Activated CD8-positive, alpha-beta memory T cell treated with anti-CD3 and anti-CD28 coated beads, Interleukin-2, amount 50 U/mL, for 24 hours (primary cell): Measurements from ENCODE around the gene C16orf89.
A peak's percentile ranks its signal among the peaks of the same experiment; 100 is the strongest.
"Not testable (repeated sequence)": the region's sequence is repeated elsewhere in the genome, so short reads cannot be mapped to it uniquely, and the experiment has no call there.

ENCODE experiments used
- DNase-seq: peaks from one replicate; pipeline ENCODE4 v3.0.0-alpha.2; 2020; ENCODE audit errors: extremely low read depth

The C16orf89 gene

GRCh38 chr16:5084802-5085201, 19.0 kb upstream of the C16orf89 start:
- not testable (repeated sequence) for DNase-seq

DNA sequence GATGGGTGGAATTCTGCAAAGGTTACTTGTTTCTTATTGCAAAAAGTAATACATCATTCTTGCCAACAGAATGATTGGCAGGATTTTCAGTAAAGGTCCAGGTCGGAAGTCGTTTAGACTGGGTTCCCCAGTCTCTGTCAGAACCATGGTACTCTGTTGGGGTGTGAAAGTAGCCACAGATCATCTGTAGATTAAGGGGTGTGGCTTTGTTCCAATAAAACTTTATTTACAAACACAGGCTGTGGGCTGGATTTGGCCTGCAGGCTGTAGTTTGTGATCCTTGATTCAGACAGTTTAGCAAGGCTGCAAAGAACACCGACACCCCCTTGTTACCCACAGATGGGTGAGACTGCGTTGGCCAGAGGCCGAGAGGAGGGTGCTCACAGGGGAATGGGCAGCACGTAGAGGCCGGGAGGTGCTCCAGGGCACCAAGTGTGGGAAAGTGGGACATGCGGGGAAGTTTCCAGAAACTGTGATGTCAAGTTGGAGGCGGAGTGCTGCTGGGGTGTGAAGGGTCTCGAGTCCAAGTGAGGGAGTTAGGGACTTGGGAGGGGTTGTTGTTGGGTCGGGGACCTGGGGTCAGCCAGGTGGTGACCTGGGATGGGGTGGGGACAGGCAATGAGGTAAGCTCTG, 18.5 kb upstream of the C16orf89 start:
- DNase-seq: not testable (repeated sequence)

GRCh38 chr16:5083646-5084045, 17.9 kb upstream of the C16orf89 start:
- not testable (repeated sequence) for DNase-seq

GRCh38 chr16:5080996-5081395, 15.2 kb upstream of the C16orf89 start:
- not testable (repeated sequence) for DNase-seq

GRCh38 chr16:5080461-5080860, 14.7 kb upstream of the C16orf89 start:
- DNase-seq: not testable (repeated sequence)

GRCh38 chr16:5078626-5079025, 12.9 kb upstream of the C16orf89 start:
- DNase-seq: no peak

DNA sequence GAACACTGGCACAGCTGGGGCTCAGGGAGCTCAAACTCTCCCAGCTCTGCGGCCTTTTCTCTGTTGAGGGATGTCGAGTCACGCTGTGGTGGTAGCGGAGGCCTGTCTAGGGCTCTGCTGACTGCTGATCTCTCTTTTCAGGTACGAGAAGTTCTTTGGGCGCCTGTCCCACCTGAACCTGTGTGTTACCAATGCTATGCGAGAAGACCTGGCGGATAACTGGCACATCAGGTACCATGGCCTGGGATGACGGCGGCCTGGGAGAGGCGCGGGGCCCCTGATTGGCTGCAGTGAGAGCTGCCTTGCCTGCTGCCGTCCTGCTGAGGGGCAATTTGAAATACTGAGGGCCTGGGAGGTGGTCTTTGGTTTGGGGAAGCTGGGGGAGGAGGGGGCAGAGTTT, 11.5 kb upstream of the C16orf89 start:
- no peak for DNase-seq

DNA sequence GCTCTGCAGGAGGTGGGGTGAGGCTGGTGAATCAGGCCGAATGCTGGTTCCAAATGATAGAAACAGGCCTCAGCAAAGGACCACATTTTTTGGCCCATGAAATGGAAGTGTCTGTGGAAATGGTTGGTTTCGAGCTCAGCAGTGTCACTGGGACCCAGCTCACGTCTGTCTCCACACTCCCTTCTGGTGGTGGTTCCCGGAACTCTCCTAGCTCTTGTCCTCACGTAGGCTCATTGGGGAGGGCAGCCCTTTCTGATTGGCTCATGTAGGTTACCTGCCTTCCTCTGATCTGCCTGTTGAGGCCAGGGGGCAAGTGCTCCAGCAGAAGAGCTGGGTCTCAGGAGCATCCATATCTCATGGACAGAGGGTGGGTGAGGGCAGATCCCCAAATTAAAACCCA, 9.9 kb upstream of the C16orf89 start:
- no peak for DNase-seq

- not testable (repeated sequence) for DNase-seq
Observed at GRCh38 chr16:5073771-5074170, 8.0 kb upstream of the C16orf89 start.

GRCh38 chr16:5073279-5073629, 7.5 kb upstream of the C16orf89 start:
- DNase-seq: no peak

DNA sequence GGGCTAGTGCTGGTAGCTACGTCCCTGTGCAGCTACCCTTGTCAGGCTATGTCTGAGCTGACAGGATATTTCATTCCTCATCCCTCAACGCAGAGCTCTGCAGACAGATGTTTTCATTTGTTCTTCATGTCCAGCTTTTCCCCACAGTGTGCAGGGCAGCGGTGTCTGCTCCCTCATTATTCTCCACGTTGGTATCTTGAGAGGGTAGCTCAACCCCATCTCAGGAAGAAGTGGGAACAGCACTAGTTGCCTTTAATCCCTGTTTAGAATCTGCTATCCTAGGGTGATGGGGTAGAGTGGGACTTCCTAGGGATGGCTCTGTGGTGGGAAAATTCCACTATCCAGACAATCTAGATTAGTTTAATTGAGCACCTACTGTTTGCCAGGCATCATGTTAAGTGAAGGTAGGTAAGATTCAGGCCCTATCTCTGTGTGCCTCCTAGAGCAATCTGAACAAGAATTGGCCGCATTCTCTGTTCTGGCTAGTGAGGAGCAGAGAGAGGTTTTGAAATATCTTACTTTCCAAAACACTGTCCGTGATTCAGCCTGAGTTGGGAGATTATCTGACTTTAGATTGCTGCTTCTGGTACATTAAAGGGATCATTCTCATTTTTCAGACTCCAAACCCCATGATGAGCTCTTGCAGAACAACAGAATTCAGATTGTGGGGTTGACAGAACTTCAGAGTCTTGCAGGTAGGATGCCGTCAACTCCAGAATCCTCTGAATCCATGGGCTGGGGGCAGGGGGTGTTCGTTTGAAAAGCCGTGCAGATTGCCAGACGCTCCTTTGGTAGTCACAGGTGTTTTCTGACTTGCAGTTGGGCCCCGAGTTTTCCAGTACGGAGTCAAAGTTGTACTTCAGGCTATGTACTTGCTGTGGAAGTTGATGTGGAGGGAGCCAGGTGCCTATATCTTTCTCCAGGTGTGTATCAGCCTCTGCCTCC, 6.8 kb upstream of the C16orf89 start:
- no peak for DNase-seq

DNA sequence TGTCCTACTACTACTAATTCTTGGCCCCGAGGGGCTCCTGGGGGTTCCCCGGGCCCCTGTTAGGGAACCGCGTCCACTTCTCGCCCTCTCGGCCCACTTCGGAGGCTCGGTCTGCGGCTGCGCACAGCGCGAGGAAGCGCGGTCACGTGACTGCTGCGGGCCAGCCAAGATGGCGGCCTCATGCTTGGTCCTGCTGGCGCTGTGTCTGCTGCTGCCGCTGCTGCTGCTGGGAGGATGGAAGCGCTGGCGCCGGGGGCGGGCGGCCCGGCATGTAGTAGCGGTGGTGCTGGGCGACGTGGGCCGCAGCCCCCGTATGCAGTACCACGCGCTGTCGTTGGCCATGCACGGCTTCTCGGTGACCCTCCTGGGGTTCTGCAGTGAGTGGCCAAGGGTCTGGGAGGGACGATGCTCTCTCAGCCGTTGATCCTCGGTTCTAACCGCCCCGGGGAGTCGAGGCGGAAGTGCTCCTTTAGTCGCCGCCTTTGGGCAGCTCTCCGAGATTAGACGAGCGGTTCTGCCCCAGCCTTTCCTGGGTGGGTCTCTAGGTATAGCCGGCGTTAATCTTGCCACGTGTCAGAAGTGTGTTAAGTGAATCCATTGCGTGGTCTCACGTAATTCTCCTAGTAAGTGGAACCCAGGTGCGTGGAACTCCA, 6.1 kb upstream of the C16orf89 start, which contains the start of gene ALG1:
TSS of gene ALG1 (plus strand) at position 163 of the 653 bp plus-strand sequence. CDS start at position 170, 7 bp downstream.
- DNase-seq: peak; percentile 70

- DNase-seq: no peak
Observed at GRCh38 chr16:5071341-5071680, 5.6 kb upstream of the C16orf89 start.

- DNase-seq: no peak
Observed at GRCh38 chr16:5070431-5071186, 4.9 kb upstream of the C16orf89 start.

GRCh38 chr16:5069854-5070253, 4.1 kb upstream of the C16orf89 start:
- DNase-seq: no peak

- no peak for DNase-seq
Observed at GRCh38 chr16:5069048-5069447, 3.3 kb upstream of the C16orf89 start.

- no peak for DNase-seq
Observed at GRCh38 chr16:5066511-5066910, 755 bp upstream of the C16orf89 start.

DNA sequence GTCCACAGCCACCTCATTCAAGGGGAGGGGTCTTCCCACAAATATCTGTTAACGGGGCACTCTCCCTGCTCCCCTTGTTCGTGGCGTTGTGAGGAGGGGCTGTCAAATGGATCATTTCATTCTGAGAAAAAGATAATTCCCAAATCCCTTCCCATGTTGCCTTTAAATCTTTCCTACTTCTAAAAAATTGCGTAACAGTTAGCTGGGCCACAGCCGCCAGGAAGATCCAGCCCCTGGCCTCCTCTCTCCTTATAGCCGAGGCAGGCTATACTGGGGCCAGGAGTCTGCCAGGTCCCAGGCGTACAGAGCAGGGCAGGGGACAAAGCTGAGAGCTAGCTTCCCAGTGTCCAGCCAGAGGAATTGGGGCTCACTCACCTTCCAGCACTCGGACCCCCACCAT, 430 bp downstream of the C16orf89 start:
- DNase-seq: no peak

DNA sequence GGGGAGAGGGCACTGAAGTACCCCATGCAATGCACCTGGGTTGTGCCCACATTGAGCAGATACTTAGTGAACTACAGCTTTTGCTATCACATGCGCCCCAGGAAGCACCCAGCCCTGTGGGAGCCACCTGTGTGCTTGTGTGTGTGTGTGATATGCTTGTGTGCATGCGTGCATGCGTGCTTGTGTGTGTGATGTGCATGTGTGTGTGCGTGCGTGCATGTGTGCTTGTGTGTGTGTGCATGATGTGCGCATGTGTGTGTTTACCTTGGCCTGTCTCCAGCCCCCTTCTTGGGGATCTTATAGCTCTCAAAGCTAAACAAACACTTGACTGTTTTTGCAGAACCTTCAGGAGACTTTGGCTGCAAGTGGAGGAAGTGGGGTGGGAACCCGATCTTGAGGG, 841 bp downstream of the C16orf89 start:
- DNase-seq: no peak

- no peak for DNase-seq
Observed at GRCh38 chr16:5062790-5063765, 2.7 kb downstream of the C16orf89 start.

DNA sequence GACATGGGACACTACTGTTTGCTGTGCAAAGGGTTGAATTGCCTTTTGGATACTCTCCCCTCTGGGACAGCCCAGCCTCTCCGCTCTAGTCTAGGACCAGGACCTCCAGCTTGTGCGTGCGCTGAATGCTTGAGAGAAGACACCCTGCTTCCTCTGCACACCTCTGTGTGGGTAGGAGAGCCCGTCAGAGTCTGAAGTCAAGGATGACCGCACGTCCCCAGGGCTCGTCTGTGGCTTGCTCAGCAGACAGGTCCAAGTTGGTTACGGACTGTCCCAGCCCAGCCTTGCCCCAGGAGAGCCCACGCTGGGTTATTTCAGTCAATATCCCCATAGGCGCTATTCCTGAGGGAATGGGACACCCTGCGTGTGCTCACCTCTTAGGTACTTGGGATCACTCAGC, 3.7 kb downstream of the C16orf89 start:
- no peak for DNase-seq
